Hepatocyte (in vitro differentiated cells): Measurements from ENCODE around the gene NCAM1. TPM values are rescaled to one million over a fixed set of nuclear protein-coding genes. Genes with fewer than 3 reads are reported as not detected.

Experiments
- DNase-seq: peaks from one replicate; pipeline ENCODE4 v3.0.0-alpha.2; 2016; ENCODE audit warnings: low spot score
- H2AFZ ChIP-seq: fragments of 200-600 bp; sonication (generic); 2 replicates; pipeline ENCODE4 v1.6.0; 2016; ENCODE audit warnings: antibody characterized with exemption, mild to moderate bottlenecking
- H3K27ac ChIP-seq: fragments of 200-600 bp; sonication (generic); 2 replicates; pipeline ENCODE4 v1.5.1; 2016; ENCODE audit warnings: mild to moderate bottlenecking
- H3K27me3 ChIP-seq: fragments of 200-600 bp; sonication (generic); 2 replicates; pipeline ENCODE4 v1.6.1; 2016
- H3K36me3 ChIP-seq: fragments of 200-600 bp; sonication (generic); replicated peaks from 2 replicates; pipeline ENCODE4 v1.5.1; 2016; ENCODE audit warnings: low read depth; ENCODE audit not compliant: insufficient read depth
- H3K4me1 ChIP-seq: fragments of 200-600 bp; sonication (generic); 2 replicates; pipeline ENCODE4 v1.5.1; 2016; ENCODE audit warnings: mild to moderate bottlenecking, moderate library complexity; ENCODE audit not compliant: insufficient read depth
- H3K4me2 ChIP-seq: fragments of 200-600 bp; sonication (generic); 2 replicates; pipeline ENCODE4 v1.6.0; 2016
- H3K4me3 ChIP-seq: fragments of 200-600 bp; sonication (generic); 2 replicates; pipeline ENCODE4 v1.5.1; 2016; ENCODE audit warnings: mild to moderate bottlenecking
- H3K79me2 ChIP-seq: fragments of 200-600 bp; sonication (generic); 2 replicates; pipeline ENCODE4 v1.6.0; 2017; ENCODE audit warnings: mild to moderate bottlenecking
- H3K9me2 ChIP-seq: fragments of 200-600 bp; sonication (generic); replicated peaks from 2 replicates; pipeline ENCODE4 v1.6.0; 2017; ENCODE audit warnings: mild to moderate bottlenecking; ENCODE audit not compliant: insufficient read depth
- H3K9me3 ChIP-seq: fragments of 200-600 bp; sonication (generic); 2 replicates; pipeline ENCODE4 v1.5.1; 2016; ENCODE audit warnings: low read depth, mild to moderate bottlenecking
- H4K20me1 ChIP-seq: fragments of 200-600 bp; sonication (generic); 2 replicates; pipeline ENCODE4 v1.6.0; 2016; ENCODE audit warnings: mild to moderate bottlenecking; ENCODE audit not compliant: insufficient read depth, poor library complexity, severe bottlenecking
- CTCF ChIP-seq: fragments of 200-600 bp; sonication (generic); IDR thresholded peaks from 2 replicates; pipeline ENCODE4 v1.5.1; 2016; ENCODE audit warnings: antibody characterized with exemption, mild to moderate bottlenecking; ENCODE audit not compliant: poor library complexity
- EZH2 ChIP-seq: fragments of 200-600 bp; sonication (generic); IDR thresholded peaks from 2 replicates; pipeline ENCODE4 v1.6.1; 2016; ENCODE audit warnings: antibody characterized with exemption, mild to moderate bottlenecking, borderline replicate concordance
- EZH2phosphoT487 ChIP-seq: fragments of 200-600 bp; sonication (generic); IDR thresholded peaks from one replicate; pipeline ENCODE4 v1.6.1; 2018; ENCODE audit warnings: antibody characterized with exemption, mild to moderate bottlenecking, low read depth, moderate library complexity; ENCODE audit not compliant: unreplicated experiment, severe bottlenecking
- WGBS: methylation state at CpG from one replicate; pipeline ENCODE4 v1.1.6; 2016; ENCODE audit warnings: low lambda C conversion rate; ENCODE audit errors: missing lambda C conversion rate; 5-methylcytosine and 5-hydroxymethylcytosine counted together
- polyA plus RNA-seq: library from polyadenylated mRNA; unstranded; fragments of >200 nt; fragmentation: Nextera tagmentation; extraction: Ambion mirVana; gene quantifications from 2 replicates; pipeline ENCODE4 v1.2.1, GENCODE V29; 2016
- total RNA-seq: library from RNA; depleted of rRNA; stranded (reverse); fragments of >200 nt; gene quantifications from 2 replicates; pipeline ENCODE4 v1.2.3, GENCODE V29; 2014

Gene NCAM1
- total and polyA plus RNA-seq, 2 experiments from 2014 or later: 12.4 to 27.2 TPM

- Histone ChIP-seq H4K20me1 (no peaks in the 10 kb centered on the region), H3K9me3 (no peaks in the 10 kb centered on the region), H3K27ac (peak overlapping the region; percentile 38), H3K79me2 (no peaks in the 10 kb centered on the region), H2AFZ (no peak overlapping the region), H3K4me1 (peaks cover 29% of the 10 kb centered on the region), H3K27me3 (no peaks in the 10 kb centered on the region), H3K4me2 (no peak overlapping the region), H3K4me3 (no peak overlapping the region), H3K36me3 (no peaks in the 10 kb centered on the region), H3K9me2 (no peaks in the 10 kb centered on the region)
- DNase-seq: no peak
- no peak for TF ChIP-seq EZH2
- no peak for TF ChIP-seq EZH2phosphoT487
- TF ChIP-seq CTCF: no peak
- 74% methylated on average over 7 of the region's 7 CpGs for WGBS
These were observed 231.8 kb downstream of the NCAM1 start for GRCh38 chr11:113193016-113193415.

GRCh38 chr11:113193946-113194345 lies 232.7 kb downstream of the NCAM1 start:
- H3K4me3 ChIP-seq: no peak overlapping the region
- H3K27me3 ChIP-seq: no peaks in the 10 kb centered on the region
- no peaks in the 10 kb centered on the region for H3K9me3 ChIP-seq
- H3K4me2 ChIP-seq: no peak overlapping the region
- no peaks in the 10 kb centered on the region for H3K9me2 ChIP-seq
- H3K4me1 ChIP-seq: peaks cover 29% of the 10 kb centered on the region
- no peak overlapping the region for H2AFZ ChIP-seq
- 67% methylated on average over 5 of the region's 5 CpGs for WGBS
- H3K36me3 ChIP-seq: no peaks in the 10 kb centered on the region
- TF ChIP-seq CTCF (no peak), EZH2phosphoT487 (no peak), EZH2 (no peak)
- no peak overlapping the region for H3K27ac ChIP-seq
- no peaks in the 10 kb centered on the region for H4K20me1 ChIP-seq
- no peak for DNase-seq
- no peaks in the 10 kb centered on the region for H3K79me2 ChIP-seq

GRCh38 chr11:113195728-113196127 lies 234.5 kb downstream of the NCAM1 start:
- no peak overlapping the region for H3K4me2 ChIP-seq
- no peaks in the 10 kb centered on the region for H3K9me2 ChIP-seq
- H3K9me3 ChIP-seq: no peaks in the 10 kb centered on the region
- H3K27ac ChIP-seq: no peak overlapping the region
- H3K36me3 ChIP-seq: no peaks in the 10 kb centered on the region
- H3K27me3 ChIP-seq: no peaks in the 10 kb centered on the region
- no peaks in the 10 kb centered on the region for H4K20me1 ChIP-seq
- H3K4me3 ChIP-seq: no peak overlapping the region
- H2AFZ ChIP-seq: no peak overlapping the region
- 84% methylated on average over 3 of the region's 3 CpGs for WGBS
- no peak for DNase-seq
- peaks cover 36% of the 10 kb centered on the region for H3K4me1 ChIP-seq
- no peak for TF ChIP-seq EZH2phosphoT487
- no peak for TF ChIP-seq CTCF
- no peak for TF ChIP-seq EZH2
- no peaks in the 10 kb centered on the region for H3K79me2 ChIP-seq

GRCh38 chr11:113197446-113197845 lies 236.2 kb downstream of the NCAM1 start:
- no peaks in the 10 kb centered on the region for H3K9me2 ChIP-seq
- no peak for DNase-seq
- WGBS: 51% methylated on average over 3 of the region's 3 CpGs
- no peaks in the 10 kb centered on the region for H3K9me3 ChIP-seq
- no peak overlapping the region for H3K4me2 ChIP-seq
- peaks cover 24% of the 10 kb centered on the region for H3K4me1 ChIP-seq
- H4K20me1 ChIP-seq: no peaks in the 10 kb centered on the region
- no peak overlapping the region for H3K27ac ChIP-seq
- no peaks in the 10 kb centered on the region for H3K27me3 ChIP-seq
- no peak overlapping the region for H2AFZ ChIP-seq
- H3K4me3 ChIP-seq: no peak overlapping the region
- H3K79me2 ChIP-seq: no peaks in the 10 kb centered on the region
- TF ChIP-seq EZH2phosphoT487: no peak
- no peak for TF ChIP-seq CTCF
- TF ChIP-seq EZH2: no peak
- H3K36me3 ChIP-seq: no peaks in the 10 kb centered on the region
